Measurements from ENCODE around the gene EPB41. TPM values are rescaled to one million over a fixed set of nuclear protein-coding genes. Genes with fewer than 3 reads are reported as not detected.

Gene EPB41
- total and polyA plus RNA-seq, 2 of the 8 experiments (the other 6 are each of a cell fraction or from before 2014, with no cell fraction given), result 36.7 to 109 TPM

DNA sequence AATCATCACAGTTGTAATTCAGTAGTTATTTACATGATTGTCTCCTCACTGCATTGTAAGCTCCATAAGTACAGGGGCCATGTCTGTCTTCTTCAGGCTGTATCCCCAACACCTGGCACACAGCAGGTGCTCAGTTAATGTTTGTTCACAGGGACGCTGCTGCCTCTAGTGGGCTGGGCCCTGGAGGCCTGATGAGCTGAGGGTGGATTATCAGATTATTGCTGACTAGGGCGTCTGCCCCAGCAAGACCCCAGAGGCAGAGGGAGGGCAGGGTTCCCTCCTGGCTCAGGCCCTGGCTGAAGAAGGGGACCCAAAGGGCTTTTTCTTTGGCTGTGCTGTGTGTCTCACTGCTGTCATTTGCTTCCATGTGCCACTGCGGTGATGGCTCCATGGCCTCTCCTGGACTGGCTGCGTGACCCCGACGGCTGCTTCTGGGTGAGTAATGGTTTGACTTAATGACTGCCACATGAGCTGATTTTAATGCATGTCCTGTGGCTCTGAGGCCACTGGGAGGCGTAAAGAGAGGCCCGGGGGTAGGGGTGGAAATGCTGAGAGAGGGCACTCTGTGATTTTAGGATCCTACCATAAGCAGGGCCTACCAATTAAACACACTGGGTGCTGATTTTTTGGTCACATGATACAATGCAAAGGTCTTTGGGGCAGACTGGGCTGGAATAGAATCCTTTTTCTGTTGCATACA lies 20.8 kb upstream of the EPB41 start (continued):
- TF ChIP-seq RAD21 (IDR thresholded peaks at IDR 0.05 in 1 of 2, conservative IDR thresholded peaks at IDR 0.05 in 1 of 2; ENCODE audit: low read depth in 2 of 2, low read length in 2 of 2) (peak; percentile 70 to 80), SP1 (IDR thresholded peaks at IDR 0.05; ENCODE audit: low read depth, low read length) (no peak), JUND (IDR thresholded peaks at IDR 0.05; ENCODE audit: low read length) (no peak), SIX5 (IDR thresholded peaks at IDR 0.05; ENCODE audit: low read depth, low read length) (no peak), CBX8 (IDR thresholded peaks at IDR 0.05; ENCODE audit: borderline replicate concordance, low read depth, low read length) (no peak), NANOG (IDR thresholded peaks at IDR 0.05; ENCODE audit: insufficient read depth, low read depth, low read length, poor library complexity, severe bottlenecking) (no peak), POU5F1 (IDR thresholded peaks at IDR 0.05; ENCODE audit: low read depth, low read length) (no peak), PHF8 (conservative IDR thresholded peaks at IDR 0.05; ENCODE audit: low read depth, low read length) (no peak), POLR2A (IDR thresholded peaks at IDR 0.05; ENCODE audit: control extremely low read depth in 1 of 2, low read depth in 2 of 2, low read length in 2 of 2) (no peak), KDM1A (IDR thresholded peaks at IDR 0.05; ENCODE audit: borderline replicate concordance, low read length) (no peak), SIRT6 (IDR thresholded peaks at IDR 0.05; ENCODE audit: low read length) (no peak), MAFK (IDR thresholded peaks at IDR 0.05; ENCODE audit: low read depth, low read length) (0 out of 2 replicates have a peak, but pooled peaks have one; percentile 5), YY1 (IDR thresholded peaks at IDR 0.05; ENCODE audit: low read depth, low read length) (0 out of 2 replicates have a peak, but pooled peaks have one; percentile 28), SRF (IDR thresholded peaks at IDR 0.05; ENCODE audit: low read depth, low read length) (no peak), NRF1 (IDR thresholded peaks at IDR 0.05; ENCODE audit: low read depth, low read length) (no peak)
- TF ChIP-seq, protein P1, sequence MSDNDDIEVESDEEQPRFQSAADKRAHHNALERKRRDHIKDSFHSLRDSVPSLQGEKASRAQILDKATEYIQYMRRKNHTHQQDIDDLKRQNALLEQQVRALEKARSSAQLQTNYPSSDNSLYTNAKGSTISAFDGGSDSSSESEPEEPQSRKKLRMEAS (IDR thresholded peaks at IDR 0.05), result 0 out of 2 replicates have a peak, but pooled peaks have one; percentile 9
